ENCODE data around the gene MAD2L1BP. TPM values are rescaled to one million over a fixed set of nuclear protein-coding genes. Genes with fewer than 3 reads are reported as not detected.

The MAD2L1BP gene
- total RNA-seq, 1 donor = 33.1 TPM

DNA sequence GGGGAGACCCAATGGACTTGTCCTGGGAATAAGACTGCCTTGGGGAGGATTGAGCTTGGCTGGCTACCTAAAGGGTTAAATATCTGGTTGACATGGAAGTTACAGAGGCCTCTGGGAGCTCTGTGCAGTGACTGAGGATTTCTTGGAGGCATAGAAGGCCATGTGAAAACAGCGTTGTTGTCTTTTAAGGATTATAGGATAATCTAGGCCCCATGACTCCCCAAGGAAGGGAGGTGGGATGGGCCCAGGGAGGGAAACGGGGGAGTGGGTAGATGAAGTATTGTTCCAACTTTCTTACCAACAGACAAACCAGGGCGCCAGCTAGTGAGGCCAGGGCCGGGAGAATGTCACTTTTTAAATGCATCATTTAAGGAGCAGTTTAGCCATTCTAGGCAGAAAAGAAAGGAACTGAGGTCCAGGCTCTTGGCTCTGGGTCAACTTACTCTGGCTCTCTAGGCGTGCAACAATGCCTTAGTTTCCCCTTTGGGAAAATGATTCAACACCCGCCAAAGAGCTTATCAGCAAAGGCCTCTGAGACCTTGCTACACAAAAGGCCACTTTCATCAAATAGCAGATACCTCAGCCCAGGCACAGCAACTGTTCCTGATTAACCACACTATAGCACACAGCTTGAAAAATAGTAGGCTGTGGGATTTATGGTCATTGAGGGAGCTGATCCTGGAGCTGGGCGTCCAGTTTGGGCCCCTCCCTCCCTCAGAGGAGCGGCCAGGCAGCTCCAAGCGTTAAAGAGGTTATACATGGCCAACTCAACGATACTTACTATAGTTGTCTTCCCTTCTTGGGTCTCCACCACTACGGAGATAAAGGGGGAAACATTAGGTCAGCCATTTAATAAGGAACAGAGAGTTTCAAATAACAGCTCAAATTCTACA is 44.9 kb downstream of the MAD2L1BP start:
- no peak for DNase-seq (ENCODE audit: low read depth in 2 of 3, low spot score in 2 of 3)

DNA sequence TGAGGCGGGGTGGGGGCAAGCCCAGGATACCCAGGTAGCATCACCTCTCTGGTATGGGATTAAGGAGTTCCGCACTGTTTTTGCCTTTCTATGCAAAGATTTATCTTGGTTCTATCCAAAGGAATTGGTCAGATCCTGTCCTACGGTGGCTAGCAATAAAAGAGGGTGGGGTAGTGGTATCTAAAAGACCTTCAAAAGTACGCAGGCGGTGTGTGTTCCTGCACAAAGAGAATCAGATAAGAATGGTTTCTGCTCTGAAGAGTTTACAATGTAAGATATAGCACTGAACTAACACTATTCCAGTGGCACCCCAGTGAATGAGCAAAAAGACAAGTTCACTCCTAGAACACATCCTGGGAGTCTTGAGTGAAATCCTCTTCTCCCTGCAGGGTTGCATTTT is 45.7 kb downstream of the MAD2L1BP start:
- DNase-seq (ENCODE audit: low read depth in 2 of 3, low spot score in 2 of 3) = no peak

DNA sequence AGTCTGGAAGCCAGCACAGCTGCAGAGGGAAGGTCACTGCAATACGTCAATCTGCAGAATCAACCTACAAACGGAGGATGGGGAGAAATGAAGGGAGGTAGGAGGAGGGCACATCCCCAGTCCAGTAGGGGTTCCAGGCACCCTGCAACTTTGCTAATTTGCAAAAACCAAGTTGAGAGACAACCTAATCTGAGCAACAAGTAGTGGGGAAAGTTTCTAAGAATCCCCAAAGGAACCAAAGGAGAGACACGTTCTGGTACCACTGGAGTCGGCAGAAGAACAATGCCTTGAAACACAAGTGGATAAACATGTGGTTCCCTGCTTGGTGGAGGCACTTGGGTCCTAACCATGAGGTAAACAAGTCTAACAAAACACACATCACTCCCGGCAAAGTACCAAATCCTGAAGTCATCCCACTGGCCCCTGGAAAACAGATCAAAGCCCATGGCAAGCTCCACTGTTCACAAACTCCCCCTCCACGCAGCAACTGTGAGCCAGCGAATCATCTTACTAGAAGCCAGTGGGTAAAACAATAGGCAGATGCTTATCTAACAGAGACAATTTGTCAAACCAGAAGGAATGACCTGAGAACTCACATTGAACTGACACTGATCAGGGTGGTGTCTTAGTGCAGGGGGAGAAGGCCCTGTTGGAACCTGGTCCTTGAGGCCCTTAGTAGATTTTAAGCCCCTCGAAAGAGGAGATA is 47.2 kb downstream of the MAD2L1BP start:
- no peak for DNase-seq (ENCODE audit: low read depth in 2 of 3, low spot score in 2 of 3)

DNA sequence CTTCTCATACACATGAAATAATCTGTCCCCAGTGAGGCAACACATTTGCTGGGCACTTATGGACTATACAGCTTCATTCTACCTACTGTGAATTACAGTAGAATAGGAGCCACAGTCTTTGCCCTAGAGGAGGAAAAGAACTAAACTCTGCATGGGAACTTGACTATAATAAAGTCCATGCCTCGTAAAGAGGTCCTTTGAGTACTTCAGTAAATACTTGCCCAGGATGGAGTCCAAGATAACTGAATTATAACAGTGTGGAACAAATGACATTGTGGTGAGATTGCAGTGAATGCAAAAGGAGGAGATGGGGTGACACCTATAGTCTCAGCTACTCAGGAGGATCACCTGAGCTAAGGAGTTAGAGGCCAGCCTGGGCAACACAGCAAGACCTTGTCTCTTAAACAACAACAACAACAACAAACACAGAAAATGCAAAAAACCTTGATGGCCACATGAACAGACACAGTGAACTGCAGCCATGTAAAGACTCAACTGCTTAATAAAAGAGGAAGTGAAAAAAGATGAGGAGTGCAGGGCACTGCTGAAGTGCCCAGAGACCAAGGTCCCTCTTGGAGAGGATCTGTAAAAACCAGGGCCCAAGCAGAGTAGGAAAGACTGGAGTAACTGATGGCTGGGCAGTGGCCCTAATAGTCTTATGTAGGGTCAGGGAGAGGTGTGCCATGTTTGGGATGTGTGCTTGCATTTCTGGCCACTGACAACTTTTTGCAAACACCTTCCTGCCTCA is 48.2 kb downstream of the MAD2L1BP start:
- no peak for DNase-seq (ENCODE audit: low read depth in 2 of 3, low spot score in 2 of 3)

GRCh38 chr6:43687079-43687436 is 51.4 kb downstream of the MAD2L1BP start:
- DNase-seq (ENCODE audit: low read depth in 2 of 3, low spot score in 2 of 3) = no peak

DNA sequence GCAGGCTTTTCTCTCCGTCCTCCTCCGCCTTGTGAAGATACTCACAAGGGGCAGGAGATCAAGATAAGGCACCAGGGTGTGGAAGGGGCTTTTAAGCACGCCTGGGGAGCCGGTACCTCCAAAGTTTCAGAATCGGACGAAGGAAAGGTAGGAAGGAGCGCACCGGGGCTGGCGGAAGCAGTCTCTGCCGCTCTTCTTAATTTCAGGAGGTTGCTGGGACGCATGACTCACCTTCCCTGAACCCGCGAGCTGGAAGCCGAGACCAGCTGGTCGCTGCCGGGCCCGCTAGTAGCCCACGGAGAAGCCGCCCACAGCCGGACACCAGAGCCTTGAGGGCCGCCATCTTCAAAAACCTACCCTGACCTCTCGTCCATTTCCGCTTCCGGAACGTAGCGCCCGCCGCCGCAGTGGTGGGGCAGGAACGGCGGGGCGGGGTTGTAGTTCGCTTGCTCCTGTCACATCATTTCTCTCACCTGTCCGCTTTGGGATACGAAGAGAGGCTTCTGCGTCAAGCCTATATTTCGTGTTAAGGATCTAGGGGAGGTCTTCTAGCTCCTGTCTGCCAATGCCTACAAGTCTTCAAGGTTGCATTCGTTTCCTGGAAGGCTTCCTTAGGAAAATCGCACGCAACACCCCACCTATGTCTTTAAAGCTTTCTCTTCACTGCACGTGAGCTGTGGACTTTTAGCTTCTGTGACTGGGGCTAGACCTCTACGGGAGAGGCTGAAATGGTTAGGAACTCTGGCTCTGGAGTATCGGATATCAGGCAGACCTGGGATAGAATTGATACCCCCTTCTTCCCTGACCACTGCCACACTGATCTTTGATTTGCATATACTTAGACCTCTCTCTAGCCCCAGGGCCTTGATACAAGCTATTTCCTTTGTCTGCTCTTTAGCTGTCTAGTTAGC is 52.1 kb downstream of the MAD2L1BP start, which contains the start of gene MRPS18A:
Gene MRPS18A, minus strand, starts transcription at position 355 of the 911 bp plus-strand sequence. Its CDS starts 12 bp downstream, at position 343.
- peak; percentile 44 to 67 (median 64) for DNase-seq (ENCODE audit: low read depth in 2 of 3, low spot score in 2 of 3)

DNA sequence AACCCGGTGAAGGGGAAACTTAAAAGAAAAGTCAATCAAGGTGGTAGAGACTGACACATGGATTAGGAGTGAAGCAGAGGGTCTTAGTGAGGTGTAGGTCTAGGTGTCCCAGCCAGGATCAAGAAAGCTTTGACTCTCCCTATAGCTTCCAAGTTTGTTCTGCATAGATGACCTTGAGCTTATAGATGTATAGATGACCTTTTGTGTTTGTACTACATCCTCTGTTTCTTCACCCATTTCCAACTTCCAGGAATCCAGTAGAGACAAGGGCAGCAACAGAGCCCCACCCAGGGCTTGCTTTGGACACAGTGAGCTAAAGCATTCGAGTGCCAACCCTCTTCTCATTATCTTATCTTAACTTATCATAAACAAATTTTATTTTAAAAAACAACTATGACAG is 53.8 kb downstream of the MAD2L1BP start:
- no peak for DNase-seq (ENCODE audit: low read depth in 2 of 3, low spot score in 2 of 3)

Other genes starting within 250 kb of the MAD2L1BP start
- gene ABCC10, start 208.3 kb upstream of the MAD2L1BP start, total RNA-seq = 25.9 TPM
- gene DLK2, start 180.3 kb upstream of the MAD2L1BP start, total RNA-seq = 0.27 TPM
- gene TJAP1, start 158.3 kb upstream of the MAD2L1BP start, total RNA-seq = 29.9 TPM
- gene LRRC73, start 125.5 kb upstream of the MAD2L1BP start, total RNA-seq = 0.27 TPM
- gene YIPF3, start 118.9 kb upstream of the MAD2L1BP start, total RNA-seq = 158 TPM
- gene POLR1C, start 118.8 kb upstream of the MAD2L1BP start, total RNA-seq = 17.5 TPM
- gene XPO5, start 59.8 kb upstream of the MAD2L1BP start, total RNA-seq = 24.2 TPM
- gene POLH, start 59.7 kb upstream of the MAD2L1BP start, total RNA-seq = 8.3 TPM
- gene GTPBP2, start 6.6 kb upstream of the MAD2L1BP start, total RNA-seq = 64.1 TPM
- gene RSPH9, start 9.2 kb downstream of the MAD2L1BP start, total RNA-seq = 0.27 TPM
- gene MRPS18A, start 52.0 kb downstream of the MAD2L1BP start, total RNA-seq = 60.9 TPM
- 37.2 TPM for gene VEGFA, start 134.4 kb downstream of the MAD2L1BP start, total RNA-seq

Measured in hematopoietic multipotent progenitor cell (in vitro differentiated cells).